HL-60 (cell line): ENCODE measurements around the gene FAM200B.

Source experiments
- POLR2AphosphoS5 ChIP-seq: IDR thresholded peaks from 2 replicates; pipeline ENCODE4 v1.6.1; 2012; ENCODE audit warnings: low read depth
- TF ChIP-seq, protein P1 (sequence below): IDR thresholded peaks from one replicate; pipeline ENCODE4 v1.5.1; 2011; ENCODE audit warnings: low read length, control low read depth, inconsistent platforms; ENCODE audit not compliant: insufficient read depth

DNA sequence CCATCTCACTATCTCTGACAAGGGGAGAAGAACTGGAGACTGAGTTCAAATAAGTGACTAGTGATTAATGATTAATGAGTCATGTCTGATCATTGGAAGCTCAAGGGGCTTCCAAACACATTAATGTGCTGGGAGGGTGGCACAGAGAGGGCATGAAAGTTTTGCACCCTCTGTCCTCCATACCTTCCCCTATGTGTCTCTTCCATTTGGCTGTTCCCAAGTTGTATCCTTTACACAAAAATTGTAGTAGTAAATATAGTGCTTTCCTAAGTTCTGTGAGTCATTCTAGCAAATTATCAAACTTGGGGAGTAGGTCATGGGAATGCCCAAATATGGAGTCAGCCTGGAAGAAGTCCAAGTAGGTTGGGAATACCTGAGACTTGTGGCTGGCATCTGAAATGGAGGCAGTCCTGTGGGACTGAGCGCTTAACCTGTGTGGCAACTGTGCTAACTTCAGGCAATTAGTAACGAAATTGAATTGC lies 4.1 kb upstream of the FAM200B start:
- TF ChIP-seq, protein P1, sequence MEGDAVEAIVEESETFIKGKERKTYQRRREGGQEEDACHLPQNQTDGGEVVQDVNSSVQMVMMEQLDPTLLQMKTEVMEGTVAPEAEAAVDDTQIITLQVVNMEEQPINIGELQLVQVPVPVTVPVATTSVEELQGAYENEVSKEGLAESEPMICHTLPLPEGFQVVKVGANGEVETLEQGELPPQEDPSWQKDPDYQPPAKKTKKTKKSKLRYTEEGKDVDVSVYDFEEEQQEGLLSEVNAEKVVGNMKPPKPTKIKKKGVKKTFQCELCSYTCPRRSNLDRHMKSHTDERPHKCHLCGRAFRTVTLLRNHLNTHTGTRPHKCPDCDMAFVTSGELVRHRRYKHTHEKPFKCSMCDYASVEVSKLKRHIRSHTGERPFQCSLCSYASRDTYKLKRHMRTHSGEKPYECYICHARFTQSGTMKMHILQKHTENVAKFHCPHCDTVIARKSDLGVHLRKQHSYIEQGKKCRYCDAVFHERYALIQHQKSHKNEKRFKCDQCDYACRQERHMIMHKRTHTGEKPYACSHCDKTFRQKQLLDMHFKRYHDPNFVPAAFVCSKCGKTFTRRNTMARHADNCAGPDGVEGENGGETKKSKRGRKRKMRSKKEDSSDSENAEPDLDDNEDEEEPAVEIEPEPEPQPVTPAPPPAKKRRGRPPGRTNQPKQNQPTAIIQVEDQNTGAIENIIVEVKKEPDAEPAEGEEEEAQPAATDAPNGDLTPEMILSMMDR: no peak
- no peak for TF ChIP-seq POLR2AphosphoS5
